ENCODE results near the gene CHPF.

DNA sequence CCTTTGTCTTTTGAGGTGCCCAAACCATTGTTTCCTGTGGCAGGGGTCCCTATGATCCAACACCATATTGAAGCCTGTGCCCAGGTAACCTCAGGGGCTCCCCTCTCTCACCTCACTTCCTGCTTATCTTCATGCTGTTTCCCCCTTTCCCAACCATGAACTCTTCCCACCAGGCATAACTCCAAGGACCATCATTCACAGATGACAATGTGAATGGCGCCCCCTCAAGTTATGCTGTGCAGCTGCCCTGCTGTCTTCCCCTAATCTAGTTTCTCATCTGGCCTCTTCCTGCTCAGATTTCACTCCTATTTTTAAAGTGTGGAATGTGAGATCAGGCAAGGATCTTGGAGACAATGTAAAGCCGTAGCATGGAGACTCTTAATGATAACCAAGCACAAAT lies 43.5 kb downstream of the CHPF start:
- TF ChIP-seq, protein P1, sequence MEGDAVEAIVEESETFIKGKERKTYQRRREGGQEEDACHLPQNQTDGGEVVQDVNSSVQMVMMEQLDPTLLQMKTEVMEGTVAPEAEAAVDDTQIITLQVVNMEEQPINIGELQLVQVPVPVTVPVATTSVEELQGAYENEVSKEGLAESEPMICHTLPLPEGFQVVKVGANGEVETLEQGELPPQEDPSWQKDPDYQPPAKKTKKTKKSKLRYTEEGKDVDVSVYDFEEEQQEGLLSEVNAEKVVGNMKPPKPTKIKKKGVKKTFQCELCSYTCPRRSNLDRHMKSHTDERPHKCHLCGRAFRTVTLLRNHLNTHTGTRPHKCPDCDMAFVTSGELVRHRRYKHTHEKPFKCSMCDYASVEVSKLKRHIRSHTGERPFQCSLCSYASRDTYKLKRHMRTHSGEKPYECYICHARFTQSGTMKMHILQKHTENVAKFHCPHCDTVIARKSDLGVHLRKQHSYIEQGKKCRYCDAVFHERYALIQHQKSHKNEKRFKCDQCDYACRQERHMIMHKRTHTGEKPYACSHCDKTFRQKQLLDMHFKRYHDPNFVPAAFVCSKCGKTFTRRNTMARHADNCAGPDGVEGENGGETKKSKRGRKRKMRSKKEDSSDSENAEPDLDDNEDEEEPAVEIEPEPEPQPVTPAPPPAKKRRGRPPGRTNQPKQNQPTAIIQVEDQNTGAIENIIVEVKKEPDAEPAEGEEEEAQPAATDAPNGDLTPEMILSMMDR (IDR thresholded peaks at IDR 0.05; ENCODE audit: insufficient read depth, low read depth, low read length): no peak
- TF ChIP-seq EZH2 (IDR thresholded peaks at IDR 0.05; ENCODE audit: insufficient read depth, low read length): no peak

Measured in astrocyte (in vitro differentiated cells and primary cell).